H1 (cell line): ENCODE results near the gene TMEM59L. TPM values are rescaled to one million over a fixed set of nuclear protein-coding genes. Genes with fewer than 3 reads are reported as not detected.
A peak's percentile ranks its signal among the peaks of the same experiment; 100 is the strongest.

ENCODE experiments used
- CTCF ChIA-PET: fragments of 300-600 bp; sonication (Branson Sonifier 250); formaldehyde crosslinking; loops from one replicate; lab custom pipeline; 2021; ENCODE audit not compliant: partially characterized antibody; lab: Charles Lee
- POLR2A ChIA-PET: fragments of 300-600 bp; sonication (Branson Sonifier 250); formaldehyde crosslinking; loops from one replicate; lab custom pipeline; 2021; ENCODE audit warnings: inconsistent platforms; ENCODE audit not compliant: partially characterized antibody; lab: Charles Lee
- DNase-seq, 2 experiments: peaks; one replicate each; pipeline versions ENCODE4 v3.0.0 to v3.0.0-alpha.2; 2010 to 2022; ENCODE audit warnings: low spot score in 2 of 2, low read depth in 1 of 2, mixed read lengths in 1 of 2
- FAIRE-seq: peaks from 2 replicates; lab custom pipeline; 2011; peaks lifted over from hg19 to GRCh38; lab: Jason Lieb, UNC
- H2AFZ ChIP-seq: 2 replicates; pipeline ENCODE4 v1.8.1; 2012; ENCODE audit warnings: low read length, inconsistent platforms
- H2AK5ac ChIP-seq: 2 replicates; pipeline ENCODE4 v1.6.1; 2013; ENCODE audit warnings: low read depth, low read length
- H2BK120ac ChIP-seq: replicated peaks from 2 replicates; pipeline ENCODE3; 2013; ENCODE audit warnings: low read depth, low read length, inconsistent platforms
- H2BK12ac ChIP-seq: 2 replicates; pipeline ENCODE4 v1.6.1; 2013; ENCODE audit warnings: low read depth, low read length
- H2BK15ac ChIP-seq: 2 replicates; pipeline ENCODE4 v1.6.1; 2013; ENCODE audit warnings: low read length
- H2BK20ac ChIP-seq: 2 replicates; pipeline ENCODE4 v1.6.1; 2013; ENCODE audit warnings: low read length
- H2BK5ac ChIP-seq: 2 replicates; pipeline ENCODE4 v1.6.1; 2013; ENCODE audit warnings: low read depth, low read length
- H3K14ac ChIP-seq: 2 replicates; pipeline ENCODE4 v1.6.1; 2013; ENCODE audit warnings: inconsistent platforms; ENCODE audit not compliant: insufficient read length
- H3K18ac ChIP-seq: 2 replicates; pipeline ENCODE4 v1.6.1; 2013; ENCODE audit warnings: low read length; ENCODE audit errors: extremely low read depth
- H3K23ac ChIP-seq: 2 replicates; pipeline ENCODE4 v1.6.1; 2013; ENCODE audit warnings: inconsistent platforms; ENCODE audit not compliant: insufficient read length
- H3K23me2 ChIP-seq: 2 replicates; pipeline ENCODE4 v1.6.1; 2013; ENCODE audit warnings: low read depth, low read length
- H3K27ac ChIP-seq: 2 replicates; pipeline ENCODE4 v1.6.1; 2011; ENCODE audit warnings: low read depth, low read length, inconsistent platforms
- H3K27me3 ChIP-seq, 4 experiments: replicated peaks in 1 of 4; 1 replicate in 1 of 4; 2 replicates in 3 of 4; pipeline versions ENCODE4 v1.6.1 to v1.8.1; 2011 to 2013; ENCODE audit warnings: low read length in 3 of 4, mild to moderate bottlenecking in 3 of 4, inconsistent platforms in 2 of 4, mixed read lengths in 2 of 4, moderate library complexity in 1 of 4; ENCODE audit not compliant: control insufficient read depth in 3 of 4, insufficient read depth in 3 of 4; ENCODE audit errors: extremely low read depth in 1 of 4
- H3K36me3 ChIP-seq, 4 experiments: 2 replicates each; pipeline versions ENCODE4 v1.6.1 to v1.8.1; 2011 to 2013; ENCODE audit warnings: mild to moderate bottlenecking in 4 of 4, low read length in 3 of 4, moderate library complexity in 2 of 4, control low read depth in 1 of 4, inconsistent platforms in 1 of 4; ENCODE audit not compliant: insufficient read depth in 4 of 4, control insufficient read depth in 2 of 4
- H3K4ac ChIP-seq: replicated peaks from 2 replicates; pipeline ENCODE3; 2013; ENCODE audit warnings: low read length, low read depth, mixed read lengths, inconsistent platforms; ENCODE audit not compliant: insufficient read length
- H3K4me1 ChIP-seq, 4 experiments: replicated peaks in 1 of 4; 1 replicate in 1 of 4; 2 replicates in 3 of 4; pipeline versions ENCODE4 v1.6.1 to v1.8.1; 2011 to 2013; ENCODE audit warnings: low read length in 3 of 4, inconsistent platforms in 2 of 4, mixed read lengths in 1 of 4; ENCODE audit not compliant: insufficient read depth in 4 of 4, control insufficient read depth in 3 of 4
- H3K4me2 ChIP-seq, 2 experiments: 2 replicates each; pipeline versions ENCODE4 v1.6.1 to v1.8.1; 2011 to 2013; ENCODE audit warnings: low read depth in 2 of 2, low read length in 2 of 2, control low read depth in 1 of 2, inconsistent platforms in 1 of 2, mild to moderate bottlenecking in 1 of 2; ENCODE audit not compliant: insufficient read depth in 1 of 2
- H3K4me3 ChIP-seq, 4 experiments: fragments of 200-600, 300-600 bp in 1 of 4; sonication (generic), shearing (Covaris generic), sonication (Bioruptor Twin) in 1 of 4; 2 replicates each; pipeline versions ENCODE4 v1.5.1 to v1.8.1; 2011 to 2016; ENCODE audit warnings: low read length in 4 of 4, low read depth in 3 of 4, control low read depth in 2 of 4, inconsistent platforms in 2 of 4, mild to moderate bottlenecking in 2 of 4, mixed read lengths in 1 of 4, moderate library complexity in 1 of 4; ENCODE audit not compliant: insufficient read depth in 2 of 4; ENCODE audit errors: extremely low read depth in 1 of 4
- H3K56ac ChIP-seq: replicated peaks from 2 replicates; pipeline ENCODE3; 2013; ENCODE audit warnings: low read depth, mild to moderate bottlenecking, mixed read lengths, low read length, inconsistent platforms; ENCODE audit not compliant: insufficient read length
- H3K79me1 ChIP-seq: 2 replicates; pipeline ENCODE4 v1.6.1; 2013; ENCODE audit warnings: low read depth, low read length, control low read depth
- H3K79me2 ChIP-seq, 2 experiments: 2 replicates each; pipeline versions ENCODE4 v1.6.1 to v1.8.1; 2012 to 2013; ENCODE audit warnings: low read length in 2 of 2, mild to moderate bottlenecking in 2 of 2, inconsistent platforms in 1 of 2; ENCODE audit not compliant: insufficient read depth in 2 of 2, control insufficient read depth in 1 of 2
- H3K9ac ChIP-seq, 4 experiments: replicated peaks in 1 of 4; 1 replicate in 1 of 4; 2 replicates in 3 of 4; pipeline versions ENCODE4 v1.6.1 to v1.8.1; 2011 to 2013; ENCODE audit warnings: low read depth in 3 of 4, low read length in 3 of 4, control low read depth in 2 of 4, mild to moderate bottlenecking in 2 of 4, moderate library complexity in 2 of 4, inconsistent platforms in 1 of 4; ENCODE audit errors: extremely low read depth in 1 of 4
- H3K9me3 ChIP-seq, 2 experiments: 2 replicates each; pipeline versions ENCODE4 v1.6.1 to v1.8.1; 2012 to 2013; ENCODE audit warnings: mild to moderate bottlenecking in 2 of 2, moderate library complexity in 2 of 2, control low read depth in 1 of 2, inconsistent platforms in 1 of 2, low read depth in 1 of 2, low read length in 1 of 2, mixed read lengths in 1 of 2; ENCODE audit not compliant: insufficient read depth in 2 of 2
- H4K20me1 ChIP-seq, 2 experiments: replicated peaks in 1 of 2; 2 replicates each; pipeline versions ENCODE3 to v1.8.1; 2011 to 2013; ENCODE audit warnings: inconsistent platforms in 2 of 2, low read length in 2 of 2, mild to moderate bottlenecking in 1 of 2; ENCODE audit not compliant: insufficient read depth in 2 of 2, control insufficient read depth in 1 of 2
- H4K5ac ChIP-seq: 2 replicates; pipeline ENCODE4 v1.6.1; 2013; ENCODE audit warnings: low read length, low read depth, mixed read lengths, inconsistent platforms; ENCODE audit not compliant: insufficient read length
- H4K8ac ChIP-seq: 2 replicates; pipeline ENCODE4 v1.8.0; 2013; ENCODE audit warnings: mild to moderate bottlenecking, moderate library complexity, low read length, inconsistent platforms; ENCODE audit not compliant: insufficient read depth; ENCODE audit errors: extremely low read depth
- H4K91ac ChIP-seq: replicated peaks from 2 replicates; pipeline ENCODE3; 2013; ENCODE audit warnings: low read length, mixed read lengths, inconsistent platforms; ENCODE audit not compliant: insufficient read length
- SP1 ChIP-seq: IDR thresholded peaks from 2 replicates; pipeline ENCODE4 v1.6.1; 2011; ENCODE audit warnings: low read depth, low read length
- WGBS, 2 experiments: shearing (Covaris generic) in 1 of 2; methylation state at CpG; one replicate each; pipeline versions ENCODE4 v1.1.6 to v1.1.7; 2013 to 2015; ENCODE audit warnings: low lambda C conversion rate in 2 of 2, mixed read lengths in 2 of 2, inconsistent platforms in 1 of 2, low coverage in 1 of 2, missing lambda C conversion rate in 1 of 2; ENCODE audit not compliant: insufficient replicate concordance in 2 of 2, insufficient coverage in 1 of 2, insufficient read length in 1 of 2; ENCODE audit errors: extremely low coverage in 1 of 2, missing lambda C conversion rate in 1 of 2; 5-methylcytosine and 5-hydroxymethylcytosine counted together
- polyA plus RNA-seq, 7 experiments: library from polyadenylated mRNA; depleted of rRNA in 3 of 7; stranded (reverse) in 5 of 7; unstranded in 2 of 7; fragments of >200 nt in 5 of 7; fragments of 200-250 nt in 2 of 7; gene quantifications; 1 replicate in 5 of 7; 2 replicates in 1 of 7; 4 replicates in 1 of 7; pipeline versions ENCODE4 v1.2.1 to v1.2.3, GENCODE V29; 2011 to 2013; ENCODE audit warnings: missing spikeins in 2 of 7, mixed read lengths in 2 of 7
- total RNA-seq: library from RNA; stranded (reverse); fragmentation: NEBNext Ultra II Directional; extraction: Animal tissue kit (Norgen Biotek cat#: 25700); gene quantifications from 2 replicates; pipeline ENCODE4 v1.2.1, GENCODE V29; 2021
- TF ChIP-seq, protein P1 (sequence below): IDR thresholded peaks from 2 replicates; pipeline ENCODE4 v1.6.1; 2012; ENCODE audit warnings: inconsistent platforms

TMEM59L gene
- total and polyA plus RNA-seq, 2 of the 8 experiments (the other 6 are each of a cell fraction or from before 2014, with no cell fraction given), result 4.0 to 12.2 TPM

DNA sequence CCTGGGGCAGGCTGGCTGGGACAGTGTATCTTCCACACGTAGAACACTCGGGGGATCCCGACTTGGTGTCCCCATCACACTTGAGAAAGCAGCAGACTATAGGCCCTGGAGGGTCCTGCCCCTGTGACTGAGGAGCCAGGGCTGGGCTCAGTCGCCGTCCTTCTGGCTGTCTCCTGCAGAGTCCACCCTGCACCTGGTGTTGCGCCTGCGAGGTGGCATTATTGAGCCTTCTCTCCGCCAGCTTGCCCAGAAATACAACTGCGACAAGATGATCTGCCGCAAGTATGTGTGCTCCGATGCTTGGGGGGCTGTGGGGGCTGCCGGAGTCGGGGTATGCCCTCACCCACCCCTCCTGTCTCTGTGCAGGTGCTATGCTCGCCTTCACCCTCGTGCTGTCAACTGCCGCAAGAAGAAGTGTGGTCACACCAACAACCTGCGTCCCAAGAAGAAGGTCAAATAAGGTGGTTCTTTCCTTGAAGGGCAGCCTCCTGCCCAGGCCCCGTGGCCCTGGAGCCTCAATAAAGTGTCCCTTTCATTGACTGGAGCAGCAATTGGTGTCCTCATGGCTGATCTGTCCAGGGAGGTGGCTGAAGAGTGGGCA, 37.9 kb upstream of the TMEM59L start:
- Histone ChIP-seq H3K79me2 (peaks cover 12 to 20% of the 10 kb centered on the region in 2 experiments), H2BK15ac (no peak overlapping the region), H2AK5ac (no peak overlapping the region), H4K8ac (0 out of 2 replicates have a peak overlapping the region, but pooled peaks have one; percentile 12), H3K56ac (no peak overlapping the region), H3K9ac (no peak overlapping the region), H3K9me3 (no peaks in the 10 kb centered on the region), H3K27ac (no peak overlapping the region), H3K23me2 (peaks cover 10% of the 10 kb centered on the region), H3K14ac (no peak overlapping the region), H3K18ac (no peak overlapping the region), H2AFZ (no peak overlapping the region), H4K20me1 (peaks cover 9 to 27% of the 10 kb centered on the region in 2 experiments), H3K4me2 (no peak overlapping the region), H3K36me3 (peaks cover 16 to 44% (median 32%) of the 10 kb centered on the region in 4 experiments), H3K4me3 (no peak overlapping the region), H3K4me1 (peaks cover 0 to 9% (median 6%) of the 10 kb centered on the region in 4 experiments; a peak in 6 of 7 replicates), H3K79me1 (peaks cover 13% of the 10 kb centered on the region), H2BK120ac (no peak overlapping the region), H4K5ac (no peak overlapping the region), H2BK5ac (no peak overlapping the region), H2BK20ac (no peak overlapping the region), H3K27me3 (no peaks in the 10 kb centered on the region), H4K91ac (no peak overlapping the region), H3K4ac (no peak overlapping the region), H2BK12ac (no peak overlapping the region), H3K23ac (no peak overlapping the region)
- ChIA-PET CTCF (interaction anchor here (0.6 to 4.7 kb wide), 3 partner anchors 14 to 405 kb away, joined by 4 to 28 read pairs (median 7); partner anchors contain the start of genes ELL and REX1BD), POLR2A (interaction anchor here (0.8 to 6.1 kb wide), 4 partner anchors 15 to 44 kb away, joined by 3 to 112 read pairs (median 14); partner anchors contain the start of genes KXD1 and REX1BD)
- DNase-seq (no peak), FAIRE-seq (no peak)
- TF ChIP-seq SP1, result peak; percentile 23; the same call in 1 of the 2 replicates
- TF ChIP-seq, protein P1, sequence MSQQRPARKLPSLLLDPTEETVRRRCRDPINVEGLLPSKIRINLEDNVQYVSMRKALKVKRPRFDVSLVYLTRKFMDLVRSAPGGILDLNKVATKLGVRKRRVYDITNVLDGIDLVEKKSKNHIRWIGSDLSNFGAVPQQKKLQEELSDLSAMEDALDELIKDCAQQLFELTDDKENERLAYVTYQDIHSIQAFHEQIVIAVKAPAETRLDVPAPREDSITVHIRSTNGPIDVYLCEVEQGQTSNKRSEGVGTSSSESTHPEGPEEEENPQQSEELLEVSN, result no peak
- WGBS, 2 experiments, result 92% methylated on average over 18 of the region's 18 CpGs; no CpG with 5 or more reads in 1 of the 2 experiments
